Renal cortical epithelial cell (primary cell): ENCODE measurements around the gene SNAPC2. TPM values are rescaled to one million over a fixed set of nuclear protein-coding genes. Genes with fewer than 3 reads are reported as not detected.

Experiments used
- DNase-seq: peaks from one replicate; pipeline ENCODE4 v3.0.0-alpha.2; 2011; ENCODE audit warnings: low read depth
- total RNA-seq: library from RNA; depleted of rRNA; stranded (reverse); fragments of >200 nt; gene quantifications from 2 replicates; pipeline ENCODE4 v1.2.3, GENCODE V29; 2014

SNAPC2 gene
- total RNA-seq = 9.3 and 12.5 TPM in 2 replicates

- DNase-seq = peak; percentile 77
These were observed at the start of gene SNAPC2 for GRCh38 chr19:7919610-7920518. Gene SNAPC2 (plus strand): TSS chr19:7920338. CDS start chr19:7920367, 29 bp downstream.

- DNase-seq = peak; percentile 57
These were observed 49.3 kb upstream of the SNAPC2 start for GRCh38 chr19:7870571-7871436.

- peak; percentile 74 for DNase-seq
These were observed 48.5 kb upstream of the SNAPC2 start for GRCh38 chr19:7871437-7872305.

- no peak for DNase-seq
These were observed 47.6 kb upstream of the SNAPC2 start for GRCh38 chr19:7872306-7873204.

- DNase-seq = no peak
These were observed 46.6 kb upstream of the SNAPC2 start for GRCh38 chr19:7873304-7874075.

- no peak for DNase-seq
These were observed 45.9 kb upstream of the SNAPC2 start, which contains the start of gene PRR36 for GRCh38 chr19:7874076-7874896. Gene PRR36 (minus strand): TSS chr19:7874390. CDS start chr19:7873689, 701 bp downstream.

- DNase-seq = no peak
These were observed 45.3 kb upstream of the SNAPC2 start for GRCh38 chr19:7874897-7875273.

- DNase-seq = no peak
These were observed 42.8 kb upstream of the SNAPC2 start for GRCh38 chr19:7877249-7877836.

- DNase-seq = no peak
These were observed 40.9 kb upstream of the SNAPC2 start for GRCh38 chr19:7879111-7879807.

GRCh38 chr19:7879836-7880235 lies 40.3 kb upstream of the SNAPC2 start:
- no peak for DNase-seq

GRCh38 chr19:7881910-7882309 lies 38.2 kb upstream of the SNAPC2 start:
- no peak for DNase-seq

- DNase-seq = no peak
These were observed 37.0 kb upstream of the SNAPC2 start for GRCh38 chr19:7883105-7883504.

GRCh38 chr19:7883796-7884570 lies 36.2 kb upstream of the SNAPC2 start:
- DNase-seq = no peak

GRCh38 chr19:7885818-7886217 lies 34.3 kb upstream of the SNAPC2 start:
- DNase-seq = no peak

GRCh38 chr19:7887408-7888144 lies 32.6 kb upstream of the SNAPC2 start:
- DNase-seq = no peak

GRCh38 chr19:7888145-7888825 lies 31.9 kb upstream of the SNAPC2 start, which contains the start of gene LRRC8E:
Gene LRRC8E (plus strand): TSS chr19:7888510. CDS start chr19:7895604, 7,094 bp downstream.
- DNase-seq = peak; percentile 42
